ENCODE results near the gene ZNF823.
A peak's percentile ranks its signal among the peaks of the same experiment; 100 is the strongest.
"Not testable (repeated sequence)": the region's sequence is repeated elsewhere in the genome, so short reads cannot be mapped to it uniquely, and the experiment has no call there.

The ZNF823 gene

GRCh38 chr19:11676661-11677600, 61.8 kb downstream of the ZNF823 start:
- DNase-seq, result not testable (repeated sequence)

- no peak for DNase-seq
Measured at GRCh38 chr19:11675569-11675968, 63.2 kb downstream of the ZNF823 start.

- DNase-seq, result no peak
Measured at GRCh38 chr19:11674067-11674492, 64.7 kb downstream of the ZNF823 start.

GRCh38 chr19:11673608-11674041, 65.1 kb downstream of the ZNF823 start:
- peak; percentile 58 for DNase-seq

Data from hematopoietic multipotent progenitor cell treated with erythropoietin and hydrocortisone succinate and interleukin-3 and kit ligand, for 4 days (in vitro differentiated cells).